Spleen (tissue), 7 donors: ENCODE measurements around the gene MYO18A.

ENCODE experiments used
- CTCF ChIP-seq, 11 experiments: fragments of 200-600 bp in 7 of 11; fragments of 450-650 bp in 4 of 11; sonication (generic) in 4 of 11; IDR thresholded peaks in 8 of 11; conservative IDR thresholded peaks in 3 of 11; 1 replicate in 7 of 11; 2 replicates in 4 of 11; pipeline versions ENCODE4 v1.4.0 to v1.8.0; 2016 to 2021; ENCODE audit warnings: antibody characterized with exemption in 11 of 11, inconsistent platforms in 4 of 11, mild to moderate bottlenecking in 1 of 11
- POLR2A ChIP-seq, 3 donors: fragments of 450-650 bp; IDR thresholded peaks; one replicate each; pipeline ENCODE4 v1.5.1; 2017; ENCODE audit warnings: antibody characterized with exemption in 3 of 3, mild to moderate bottlenecking in 1 of 3
- POLR2AphosphoS5 ChIP-seq, 3 donors: sonication (generic); formaldehyde crosslinking; IDR thresholded peaks; one replicate each; pipeline ENCODE4 v1.5.1; 2017; ENCODE audit warnings: antibody characterized with exemption in 3 of 3
- donor health status: DM: no; HTN: no; CAD: no; lungs with moderate emphysema.
- donor health status: DM: no; HTN: no; CAD: no.
- donor health status: DM: no; HTN: no; CAD: no.

- TF ChIP-seq CTCF (IDR thresholded peaks at IDR 0.05 in 8 of 11, conservative IDR thresholded peaks at IDR 0.05 in 3 of 11) (no peak), POLR2AphosphoS5 (IDR thresholded peaks at IDR 0.05) (no peak), POLR2A (IDR thresholded peaks at IDR 0.05) (no peak)
These were observed 142.5 kb downstream of the MYO18A start for GRCh38 chr17:29037739-29038084.
